ENCODE results near the gene CASK. TPM values are rescaled to one million over a fixed set of nuclear protein-coding genes. Genes with fewer than 3 reads are reported as not detected.

The CASK gene
- total and polyA plus RNA-seq, 2 donors (not counting 1 experiment from before 2014, with no cell fraction given) = 27.4 to 78.3 TPM

GRCh38 chrX:41621222-41621723 is 302.1 kb downstream of the CASK start:
- DNase-seq (ENCODE audit: low read depth in 2 of 2) = peak in 1 of 2 donors; percentile 53
- Histone ChIP-seq H3K27me3 (ENCODE audit: control insufficient read depth, insufficient read depth, low read length) (no peaks in the 10 kb centered on the region), H3K27ac (ENCODE audit: insufficient read depth, low read length) (no peak overlapping the region), H3K4me2 (ENCODE audit: extremely low read depth, insufficient read depth, low read length) (no peak overlapping the region), H4K20me1 (ENCODE audit: control insufficient read depth, extremely low read depth, insufficient read depth, low read length) (no peaks in the 10 kb centered on the region), H3K36me3 (ENCODE audit: control insufficient read depth, insufficient read depth, low read length) (no peaks in the 10 kb centered on the region), H3K9me3 (ENCODE audit: control insufficient read depth, insufficient read depth, low read depth, low read length) (no peaks in the 10 kb centered on the region), H3K4me1 (ENCODE audit: control insufficient read depth, extremely low read depth, insufficient read depth, low read length) (no peaks in the 10 kb centered on the region), H3K9ac (ENCODE audit: insufficient read depth, low read length) (no peak overlapping the region), H3K79me2 (ENCODE audit: control insufficient read depth, insufficient read depth, low read length) (no peaks in the 10 kb centered on the region), H3K4me3 (replicated peaks in 1 of 4; ENCODE audit: control extremely low read depth in 1 of 4, insufficient read depth in 1 of 4, low read depth in 3 of 4, low read length in 4 of 4) (no peak overlapping the region), H2AFZ (ENCODE audit: low read length) (no peak overlapping the region)
- TF ChIP-seq EZH2 (IDR thresholded peaks at IDR 0.05; ENCODE audit: low read length, missing control alignments) (no peak), CTCF (conservative IDR thresholded peaks at IDR 0.05 in 1 of 2, IDR thresholded peaks at IDR 0.05 in 1 of 2; ENCODE audit: low read depth in 1 of 2, low read length in 2 of 2) (no peak)

DNA sequence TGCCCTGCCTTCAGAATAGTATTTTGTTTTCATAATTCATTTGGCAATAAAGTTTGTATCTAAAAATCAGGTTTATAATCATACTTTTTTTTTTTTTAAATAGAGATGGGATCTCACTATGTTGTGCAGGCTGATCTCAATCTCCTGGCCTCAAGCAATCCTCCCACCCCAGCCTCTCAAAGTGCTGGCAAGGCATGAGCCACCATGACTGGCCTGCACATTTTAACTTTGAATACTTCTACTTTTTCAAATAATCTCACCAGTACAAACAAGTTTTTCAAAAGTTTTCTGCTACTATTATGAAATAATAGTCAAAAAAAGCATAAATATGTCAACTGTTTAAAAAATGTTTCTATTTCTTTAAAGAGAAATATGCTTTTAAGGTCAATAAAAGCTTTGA is 304.1 kb downstream of the CASK start:
- no peak overlapping the region for H2AFZ ChIP-seq (ENCODE audit: low read length)
- H3K79me2 ChIP-seq (ENCODE audit: control insufficient read depth, insufficient read depth, low read length) = no peaks in the 10 kb centered on the region
- no peaks in the 10 kb centered on the region for H4K20me1 ChIP-seq (ENCODE audit: control insufficient read depth, extremely low read depth, insufficient read depth, low read length)
- H3K27me3 ChIP-seq (ENCODE audit: control insufficient read depth, insufficient read depth, low read length) = no peaks in the 10 kb centered on the region
- H3K27ac ChIP-seq (ENCODE audit: insufficient read depth, low read length) = no peak overlapping the region
- no peak overlapping the region for H3K9ac ChIP-seq (ENCODE audit: insufficient read depth, low read length)
- H3K4me2 ChIP-seq (ENCODE audit: extremely low read depth, insufficient read depth, low read length) = no peak overlapping the region
- H3K36me3 ChIP-seq (ENCODE audit: control insufficient read depth, insufficient read depth, low read length) = no peaks in the 10 kb centered on the region
- H3K9me3 ChIP-seq (ENCODE audit: control insufficient read depth, insufficient read depth, low read depth, low read length) = no peaks in the 10 kb centered on the region
- H3K4me3 ChIP-seq (replicated peaks in 1 of 4; ENCODE audit: control extremely low read depth in 1 of 4, insufficient read depth in 1 of 4, low read depth in 3 of 4, low read length in 4 of 4) = no peak overlapping the region
- DNase-seq (ENCODE audit: low read depth in 2 of 2) = peak in 1 of 2 donors; percentile 22
- H3K4me1 ChIP-seq (ENCODE audit: control insufficient read depth, extremely low read depth, insufficient read depth, low read length) = no peaks in the 10 kb centered on the region
- TF ChIP-seq CTCF (conservative IDR thresholded peaks at IDR 0.05 in 1 of 2, IDR thresholded peaks at IDR 0.05 in 1 of 2; ENCODE audit: low read depth in 1 of 2, low read length in 2 of 2) = no peak
- no peak for TF ChIP-seq EZH2 (IDR thresholded peaks at IDR 0.05; ENCODE audit: low read length, missing control alignments)

GRCh38 chrX:41616935-41617334 is 306.4 kb downstream of the CASK start:
- no peaks in the 10 kb centered on the region for H3K9me3 ChIP-seq (ENCODE audit: control insufficient read depth, insufficient read depth, low read depth, low read length)
- no peak overlapping the region for H3K4me2 ChIP-seq (ENCODE audit: extremely low read depth, insufficient read depth, low read length)
- no peaks in the 10 kb centered on the region for H3K36me3 ChIP-seq (ENCODE audit: control insufficient read depth, insufficient read depth, low read length)
- H3K4me1 ChIP-seq (ENCODE audit: control insufficient read depth, extremely low read depth, insufficient read depth, low read length) = no peaks in the 10 kb centered on the region
- no peak overlapping the region for H3K4me3 ChIP-seq (replicated peaks in 1 of 4; ENCODE audit: control extremely low read depth in 1 of 4, insufficient read depth in 1 of 4, low read depth in 3 of 4, low read length in 4 of 4)
- TF ChIP-seq CTCF (conservative IDR thresholded peaks at IDR 0.05 in 1 of 2, IDR thresholded peaks at IDR 0.05 in 1 of 2; ENCODE audit: low read depth in 1 of 2, low read length in 2 of 2) = no peak
- no peak for TF ChIP-seq EZH2 (IDR thresholded peaks at IDR 0.05; ENCODE audit: low read length, missing control alignments)
- DNase-seq (ENCODE audit: low read depth in 2 of 2) = no peak
- no peak overlapping the region for H3K27ac ChIP-seq (ENCODE audit: insufficient read depth, low read length)
- no peaks in the 10 kb centered on the region for H3K79me2 ChIP-seq (ENCODE audit: control insufficient read depth, insufficient read depth, low read length)
- H2AFZ ChIP-seq (ENCODE audit: low read length) = no peak overlapping the region
- no peaks in the 10 kb centered on the region for H3K27me3 ChIP-seq (ENCODE audit: control insufficient read depth, insufficient read depth, low read length)
- H3K9ac ChIP-seq (ENCODE audit: insufficient read depth, low read length) = no peak overlapping the region
- no peaks in the 10 kb centered on the region for H4K20me1 ChIP-seq (ENCODE audit: control insufficient read depth, extremely low read depth, insufficient read depth, low read length)

All from fibroblast of lung (primary cell).